ENCODE measurements around the gene HPCAL1.

DNA sequence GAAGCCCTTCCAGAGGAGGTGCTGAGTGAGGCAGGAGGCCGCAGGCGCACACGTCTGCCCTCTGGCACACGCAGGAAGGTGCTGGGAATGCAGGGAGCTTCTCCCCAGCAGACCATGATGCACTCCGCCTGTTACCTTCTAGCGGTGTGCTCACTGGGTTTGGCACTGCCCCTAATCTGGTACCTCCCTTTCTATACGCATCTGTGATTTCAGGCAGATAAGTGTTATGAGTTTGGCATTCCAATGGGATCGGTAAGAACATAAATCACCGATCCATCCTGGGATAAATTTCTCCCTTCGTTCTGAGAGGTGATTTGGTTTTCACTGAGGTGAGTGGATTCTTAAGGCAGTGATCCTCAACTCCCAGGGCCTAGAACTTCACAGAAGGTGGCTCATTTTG lies 110.8 kb downstream of the HPCAL1 start:
- TF ChIP-seq, protein P1, sequence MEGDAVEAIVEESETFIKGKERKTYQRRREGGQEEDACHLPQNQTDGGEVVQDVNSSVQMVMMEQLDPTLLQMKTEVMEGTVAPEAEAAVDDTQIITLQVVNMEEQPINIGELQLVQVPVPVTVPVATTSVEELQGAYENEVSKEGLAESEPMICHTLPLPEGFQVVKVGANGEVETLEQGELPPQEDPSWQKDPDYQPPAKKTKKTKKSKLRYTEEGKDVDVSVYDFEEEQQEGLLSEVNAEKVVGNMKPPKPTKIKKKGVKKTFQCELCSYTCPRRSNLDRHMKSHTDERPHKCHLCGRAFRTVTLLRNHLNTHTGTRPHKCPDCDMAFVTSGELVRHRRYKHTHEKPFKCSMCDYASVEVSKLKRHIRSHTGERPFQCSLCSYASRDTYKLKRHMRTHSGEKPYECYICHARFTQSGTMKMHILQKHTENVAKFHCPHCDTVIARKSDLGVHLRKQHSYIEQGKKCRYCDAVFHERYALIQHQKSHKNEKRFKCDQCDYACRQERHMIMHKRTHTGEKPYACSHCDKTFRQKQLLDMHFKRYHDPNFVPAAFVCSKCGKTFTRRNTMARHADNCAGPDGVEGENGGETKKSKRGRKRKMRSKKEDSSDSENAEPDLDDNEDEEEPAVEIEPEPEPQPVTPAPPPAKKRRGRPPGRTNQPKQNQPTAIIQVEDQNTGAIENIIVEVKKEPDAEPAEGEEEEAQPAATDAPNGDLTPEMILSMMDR (conservative IDR thresholded peaks at IDR 0.05; ENCODE audit: low read length), result no peak
- TF ChIP-seq EZH2phosphoT487 (IDR thresholded peaks at IDR 0.05; ENCODE audit: borderline replicate concordance), result no peak

Measured in Loucy (cell line).